B cell (primary cell): ENCODE measurements around the gene AFG1L. TPM values are rescaled to one million over a fixed set of nuclear protein-coding genes. Genes with fewer than 3 reads are reported as not detected.
A peak's percentile ranks its signal among the peaks of the same experiment; 100 is the strongest.

Experiments
- ATAC-seq: fragments of 200-7000 bp; cut with Tn5 transposase; one replicate; pipeline ENCODE4 v1.10.0; 2021; ENCODE audit warnings: low read depth, mild to moderate bottlenecking, moderate number of reproducible peaks, moderate library complexity
- CTCF ChIA-PET: fragments of 350-600 bp; sonication (Branson Sonifier 250); formaldehyde crosslinking; loops from one replicate; lab custom pipeline; 2021; ENCODE audit warnings: antibody characterized with exemption, inconsistent platforms; lab: Charles Lee
- POLR2A ChIA-PET: fragments of 350-600 bp; sonication (Branson Sonifier 250); formaldehyde crosslinking; loops from one replicate; lab custom pipeline; 2021; ENCODE audit warnings: antibody characterized with exemption; lab: Charles Lee
- DNase-seq: peaks from one replicate; pipeline ENCODE4 v3.0.0; 2013
- H2AFZ ChIP-seq: 2 replicates; pipeline ENCODE4 v1.6.1; 2012; ENCODE audit warnings: mild to moderate bottlenecking, low read depth, low read length; ENCODE audit not compliant: insufficient read depth, poor library complexity, severe bottlenecking
- H3K27ac ChIP-seq, 2 donors: 1 replicate in 1 of 2; 2 replicates in 1 of 2; pipeline ENCODE4 v1.5.1; 2012 to 2013; ENCODE audit warnings: low read length in 2 of 2, mild to moderate bottlenecking in 2 of 2, moderate library complexity in 1 of 2
- H3K27me3 ChIP-seq, 4 experiments: fragments of 200-600 bp in 1 of 4; sonication (generic) in 1 of 4; replicated peaks in 1 of 4; 1 replicate in 2 of 4; 2 replicates in 2 of 4; pipeline versions ENCODE4 v1.6.1 to v1.7.0; 2013 to 2016; ENCODE audit warnings: low read length in 3 of 4, mild to moderate bottlenecking in 2 of 4, mixed read lengths in 1 of 4, moderate library complexity in 1 of 4; ENCODE audit not compliant: insufficient read depth in 4 of 4, control insufficient read depth in 3 of 4; ENCODE audit errors: control extremely low read depth in 1 of 4
- H3K36me3 ChIP-seq, 2 experiments: replicated peaks in 1 of 2; 1 replicate in 1 of 2; 2 replicates in 1 of 2; pipeline versions ENCODE4 v1.6.1 to v1.7.1; 2013; ENCODE audit warnings: low read length in 1 of 2; ENCODE audit not compliant: insufficient read depth in 2 of 2, control insufficient read depth in 1 of 2; ENCODE audit errors: control extremely low read depth in 1 of 2, extremely low read depth in 1 of 2
- H3K4me1 ChIP-seq, 2 donors: fragments of 200-600 bp in 1 of 2; sonication (generic) in 1 of 2; 1 replicate in 1 of 2; 2 replicates in 1 of 2; pipeline versions ENCODE4 v1.5.1 to v1.6.1; 2013 to 2017; ENCODE audit warnings: low read length in 2 of 2; ENCODE audit not compliant: control insufficient read depth in 2 of 2, insufficient read depth in 2 of 2
- H3K4me2 ChIP-seq: replicated peaks from 2 replicates; pipeline ENCODE3; 2012; ENCODE audit warnings: mild to moderate bottlenecking, low read depth, low read length; ENCODE audit not compliant: poor library complexity, severe bottlenecking
- H3K4me3 ChIP-seq, 5 experiments: fragments of 200-600 bp in 1 of 5; sonication (generic) in 1 of 5; 1 replicate in 3 of 5; 2 replicates in 2 of 5; pipeline versions ENCODE4 v1.5.1 to v1.7.0; 2011 to 2016; ENCODE audit warnings: low read length in 4 of 5, mild to moderate bottlenecking in 4 of 5, low read depth in 2 of 5, control low read depth in 1 of 5, moderate library complexity in 1 of 5; ENCODE audit not compliant: insufficient read depth in 1 of 5; ENCODE audit errors: control extremely low read depth in 1 of 5, extremely low read depth in 1 of 5
- H3K79me2 ChIP-seq: fragments of 200-600 bp; sonication (generic); one replicate; pipeline ENCODE4 v1.6.0; 2016; ENCODE audit warnings: low read length; ENCODE audit not compliant: control insufficient read depth, insufficient read depth
- H3K9ac ChIP-seq: fragments of 200-600 bp; sonication (generic); 2 replicates; pipeline ENCODE4 v1.6.1; 2017; ENCODE audit warnings: mild to moderate bottlenecking, low read length, moderate library complexity
- H3K9me3 ChIP-seq, 3 donors: one replicate each; pipeline versions ENCODE4 v1.6.1 to v1.7.1; 2013; ENCODE audit warnings: low read length in 2 of 3; ENCODE audit not compliant: control insufficient read depth in 2 of 3, insufficient read depth in 1 of 3; ENCODE audit errors: control extremely low read depth in 1 of 3
- H4K20me1 ChIP-seq: 2 replicates; pipeline ENCODE4 v1.6.0; 2012; ENCODE audit warnings: mild to moderate bottlenecking, low read length; ENCODE audit not compliant: insufficient read depth, control insufficient read depth, poor library complexity, severe bottlenecking
- H3K27ac Mint-ChIP-seq: one replicate; pipeline ENCODE4 v1.8.0; 2021; ENCODE audit warnings: mixed read lengths
- H3K27me3 Mint-ChIP-seq: one replicate; pipeline ENCODE4 v1.8.0; 2021; ENCODE audit warnings: mixed read lengths
- H3K4me1 Mint-ChIP-seq: one replicate; pipeline ENCODE4 v1.8.0; 2021; ENCODE audit warnings: mixed read lengths
- H3K4me3 Mint-ChIP-seq: one replicate; pipeline ENCODE4 v1.8.0; 2021; ENCODE audit warnings: mixed read lengths
- H3K9me3 Mint-ChIP-seq: one replicate; pipeline ENCODE4 v1.8.0; 2022; ENCODE audit warnings: mixed read lengths; ENCODE audit not compliant: insufficient read depth
- CTCF ChIP-seq: fragments of 200-600 bp; IDR thresholded peaks from one replicate; pipeline ENCODE4 v1.8.0; 2022; ENCODE audit warnings: antibody characterized with exemption, mild to moderate bottlenecking
- EZH2 ChIP-seq: IDR thresholded peaks from 2 replicates; pipeline ENCODE4 v1.6.1; 2012; ENCODE audit warnings: borderline replicate concordance, low read depth, mild to moderate bottlenecking, moderate library complexity, low read length; ENCODE audit not compliant: insufficient read depth, poor library complexity, severe bottlenecking
- WGBS: methylation state at CpG from one replicate; pipeline ENCODE4 v1.1.5; 2013; ENCODE audit warnings: missing lambda C conversion rate; ENCODE audit not compliant: insufficient coverage; 5-methylcytosine and 5-hydroxymethylcytosine counted together
- intact Hi-C: fragments of 100-400 bp; cut with micrococcal nuclease; formaldehyde crosslinking; loops from one replicate; pipeline ENCODE4 v1.10.0; 2022
- polyA plus RNA-seq: library from polyadenylated mRNA; depleted of rRNA; stranded (reverse); fragments of >200 nt; gene quantifications from 2 replicates; pipeline ENCODE4 v1.2.3, GENCODE V29; 2012
- total RNA-seq, 2 donors: library from RNA; stranded (reverse); fragments of 120-200 nt in 1 of 2; gene quantifications; 1 replicate in 1 of 2; 2 replicates in 1 of 2; pipeline versions ENCODE4 v1.2.3 to v1.2.4, GENCODE V29; 2013 to 2022

Gene AFG1L
- total and polyA plus RNA-seq, 2 donors (not counting 1 experiment from before 2014, with no cell fraction given): 1.8 to 14.2 TPM

GRCh38 chr6:108453601-108454185 is 158.8 kb downstream of the AFG1L start:
- H3K36me3 ChIP-seq: no peaks in the 10 kb centered on the region
- H3K9me3 Mint-ChIP-seq: no peaks in the 10 kb centered on the region
- H3K27ac Mint-ChIP-seq: peak overlapping the region; percentile 64
- H3K9ac ChIP-seq: no peak overlapping the region
- no peaks in the 10 kb centered on the region for H4K20me1 ChIP-seq
- H3K27me3 ChIP-seq: no peaks in the 10 kb centered on the region
- ChIA-PET POLR2A (no interaction called here), CTCF (interaction anchor here (0.9 to 1.4 kb wide), 3 partner anchors 14 to 340 kb away, joined by 3 to 4 read pairs (median 4); no protein-coding TSS in a partner anchor)
- peak overlapping the region; percentile 54 for H3K4me3 Mint-ChIP-seq
- no peaks in the 10 kb centered on the region for H3K79me2 ChIP-seq
- TF ChIP-seq EZH2 (no peak), CTCF (no peak)
- peaks cover 7 to 8% of the 10 kb centered on the region in 2 donors for H3K4me1 ChIP-seq
- no peaks in the 10 kb centered on the region for H3K27me3 Mint-ChIP-seq
- H3K4me3 ChIP-seq: no peak overlapping the region
- H3K4me1 Mint-ChIP-seq: peaks cover 8% of the 10 kb centered on the region
- H3K4me2 ChIP-seq: peak overlapping the region; percentile 29
- peak overlapping the region; percentile 9 for H2AFZ ChIP-seq
- peak overlapping the region in 1 of 2 donors; percentile 31 for H3K27ac ChIP-seq
- DNase-seq: peak; percentile 35
- intact Hi-C loops: loop anchor here (5.0 kb wide), 1 partner anchor 191 kb away; the partner anchor contains the start of gene SNX3
- peak; percentile 54 for ATAC-seq
- WGBS: 16% methylated on average over 3 of the region's 3 CpGs
- no peaks in the 10 kb centered on the region for H3K9me3 ChIP-seq

GRCh38 chr6:108454356-108454755 is 159.5 kb downstream of the AFG1L start:
- DNase-seq: no peak
- H3K9me3 ChIP-seq: no peaks in the 10 kb centered on the region
- no peak overlapping the region for H2AFZ ChIP-seq
- no peak overlapping the region for H3K4me3 ChIP-seq
- H3K36me3 ChIP-seq: no peaks in the 10 kb centered on the region
- H3K79me2 ChIP-seq: no peaks in the 10 kb centered on the region
- WGBS: no CpG with 5 or more reads among the region's 2 CpGs
- ChIA-PET CTCF (interaction anchor here (1.3 to 1.4 kb wide), 2 partner anchors 196 to 341 kb away, joined by 4 read pairs; no protein-coding TSS in a partner anchor), POLR2A (no interaction called here)
- H3K27me3 Mint-ChIP-seq: no peaks in the 10 kb centered on the region
- no peak for ATAC-seq
- H3K9me3 Mint-ChIP-seq: no peaks in the 10 kb centered on the region
- H4K20me1 ChIP-seq: no peaks in the 10 kb centered on the region
- peaks cover 7 to 8% of the 10 kb centered on the region in 2 donors for H3K4me1 ChIP-seq
- no peak overlapping the region for H3K4me3 Mint-ChIP-seq
- TF ChIP-seq CTCF (no peak), EZH2 (no peak)
- H3K4me1 Mint-ChIP-seq: peaks cover 8% of the 10 kb centered on the region
- intact Hi-C loops: loop anchor here (5.0 kb wide), 1 partner anchor 192 kb away; the partner anchor contains the start of gene SNX3
- no peaks in the 10 kb centered on the region for H3K27me3 ChIP-seq
- no peak overlapping the region for H3K27ac ChIP-seq
- no peak overlapping the region for H3K9ac ChIP-seq
- no peak overlapping the region for H3K4me2 ChIP-seq
- no peak overlapping the region for H3K27ac Mint-ChIP-seq
